Neural cell (in vitro differentiated cells): ENCODE measurements around the gene IPO9. TPM values are rescaled to one million over a fixed set of nuclear protein-coding genes. Genes with fewer than 3 reads are reported as not detected.

Source experiments
- H2AFZ ChIP-seq: fragments of 200-600, 300-800 bp; sonication (generic), shearing (Covaris generic); 2 replicates; pipeline ENCODE4 v1.6.0; 2014; ENCODE audit warnings: low read depth, mild to moderate bottlenecking, antibody characterized with exemption, low read length, moderate library complexity
- H3F3A ChIP-seq: fragments of 200-600 bp; shearing (Covaris generic); 2 replicates; pipeline ENCODE4 v1.6.1; 2016; ENCODE audit warnings: mild to moderate bottlenecking, moderate library complexity, mixed read lengths, antibody characterized with exemption, low read length; ENCODE audit not compliant: insufficient read depth, poor library complexity, severe bottlenecking
- H3K27ac ChIP-seq: fragments of 200-600, 300-800 bp; sonication (generic), shearing (Covaris generic); 2 replicates; pipeline ENCODE4 v1.5.1; 2014; ENCODE audit warnings: mild to moderate bottlenecking, low read length, moderate library complexity
- H3K27me3 ChIP-seq: fragments of 300-800, 200-600 bp; sonication (generic), shearing (Covaris generic); 2 replicates; pipeline ENCODE4 v1.6.0; 2014; ENCODE audit warnings: mild to moderate bottlenecking, low read depth, low read length, moderate library complexity; ENCODE audit not compliant: insufficient read depth
- H3K36me3 ChIP-seq: fragments of 300-800, 200-600 bp; sonication (generic), shearing (Covaris generic); 2 replicates; pipeline ENCODE4 v1.5.1; 2014; ENCODE audit warnings: mild to moderate bottlenecking, antibody characterized with exemption, low read length, moderate library complexity; ENCODE audit not compliant: insufficient read depth
- H3K4me2 ChIP-seq: fragments of 300-800, 200-600 bp; sonication (generic), shearing (Covaris generic); 2 replicates; pipeline ENCODE4 v1.6.0; 2014; ENCODE audit warnings: mild to moderate bottlenecking, low read length
- H3K4me3 ChIP-seq: fragments of 300-800, 200-600 bp; sonication (generic), shearing (Covaris generic); 2 replicates; pipeline ENCODE4 v1.5.1; 2014; ENCODE audit warnings: mild to moderate bottlenecking, low read length, moderate library complexity
- H3K79me2 ChIP-seq: fragments of 200-600 bp; shearing (Covaris generic); replicated peaks from 2 replicates; pipeline ENCODE4 v1.6.0; 2014; ENCODE audit warnings: mild to moderate bottlenecking, low read length, moderate library complexity; ENCODE audit not compliant: insufficient read depth
- H3K9ac ChIP-seq: fragments of 300-800, 200-600 bp; sonication (generic), shearing (Covaris generic); 2 replicates; pipeline ENCODE4 v1.6.1; 2016; ENCODE audit warnings: mild to moderate bottlenecking, low read length, mixed read lengths
- H3K9me2 ChIP-seq: fragments of 200-600 bp; shearing (Covaris generic); 2 replicates; pipeline ENCODE4 v1.6.1; 2016; ENCODE audit warnings: mild to moderate bottlenecking, low read length, mixed read lengths; ENCODE audit not compliant: insufficient read depth
- H3K9me3 ChIP-seq: fragments of 200-600, 300-800 bp; sonication (generic), shearing (Covaris generic); 2 replicates; pipeline ENCODE4 v1.6.1; 2016; ENCODE audit warnings: mild to moderate bottlenecking, mixed run types, low read length, moderate library complexity, mixed read lengths
- H4K20me1 ChIP-seq: fragments of 200-600 bp; shearing (Covaris generic); 2 replicates; pipeline ENCODE4 v1.6.1; 2016; ENCODE audit warnings: mild to moderate bottlenecking, mixed run types; ENCODE audit not compliant: insufficient read depth
- EP300 ChIP-seq: fragments of 450-650 bp; conservative IDR thresholded peaks from 2 replicates; pipeline ENCODE4 v1.6.1; 2014; ENCODE audit warnings: antibody characterized with exemption, mild to moderate bottlenecking, moderate library complexity; ENCODE audit not compliant: poor library complexity, severe bottlenecking
- EZH2 ChIP-seq: fragments of 200-600, 300-800 bp; shearing (Covaris generic), sonication (generic); IDR thresholded peaks from 2 replicates; pipeline ENCODE4 v1.6.1; 2014; ENCODE audit warnings: antibody characterized with exemption, low read length, borderline replicate concordance, mild to moderate bottlenecking; ENCODE audit not compliant: insufficient read depth, poor library complexity, severe bottlenecking
- MXI1 ChIP-seq: fragments of 450-650 bp; conservative IDR thresholded peaks from 2 replicates; pipeline ENCODE4 v1.6.1; 2014; ENCODE audit warnings: antibody characterized with exemption, mild to moderate bottlenecking; ENCODE audit not compliant: poor library complexity, severe bottlenecking
- POLR2AphosphoS5 ChIP-seq: IDR thresholded peaks from 2 replicates; pipeline ENCODE4 v1.6.1; 2012
- SMC3 ChIP-seq: fragments of 450-650 bp; conservative IDR thresholded peaks from 2 replicates; pipeline ENCODE4 v1.6.1; 2014; ENCODE audit warnings: antibody characterized with exemption, mild to moderate bottlenecking, moderate library complexity; ENCODE audit not compliant: poor library complexity
- TAF1 ChIP-seq: IDR thresholded peaks from 2 replicates; pipeline ENCODE4 v1.6.1; 2012; ENCODE audit warnings: low read depth
- polyA plus RNA-seq: library from polyadenylated mRNA; depleted of rRNA; stranded (reverse); fragments of >200 nt; gene quantifications from 2 replicates; pipeline ENCODE4 v1.2.3, GENCODE V29; 2014
- TF ChIP-seq, protein P1 (sequence below): fragments of 450-650 bp; IDR thresholded peaks from 2 replicates; pipeline ENCODE4 v1.5.1; 2014; ENCODE audit warnings: antibody characterized with exemption, mild to moderate bottlenecking, moderate library complexity; ENCODE audit not compliant: poor library complexity, severe bottlenecking

IPO9 gene
- polyA plus RNA-seq, 1 donor from 2014 or later: 45.0 TPM

GRCh38 chr1:201807958-201808632 lies 20.9 kb upstream of the IPO9 start:
- H3K27me3 ChIP-seq: no peaks in the 10 kb centered on the region
- no peak overlapping the region for H3K4me2 ChIP-seq
- no peaks in the 10 kb centered on the region for H3K9me2 ChIP-seq
- no peaks in the 10 kb centered on the region for H3K79me2 ChIP-seq
- H3K27ac ChIP-seq: no peak overlapping the region
- H2AFZ ChIP-seq: no peak overlapping the region
- H3K4me3 ChIP-seq: no peak overlapping the region
- H3F3A ChIP-seq: no peaks in the 10 kb centered on the region
- no peak for TF ChIP-seq MXI1
- TF ChIP-seq EZH2: no peak
- TF ChIP-seq, protein P1, sequence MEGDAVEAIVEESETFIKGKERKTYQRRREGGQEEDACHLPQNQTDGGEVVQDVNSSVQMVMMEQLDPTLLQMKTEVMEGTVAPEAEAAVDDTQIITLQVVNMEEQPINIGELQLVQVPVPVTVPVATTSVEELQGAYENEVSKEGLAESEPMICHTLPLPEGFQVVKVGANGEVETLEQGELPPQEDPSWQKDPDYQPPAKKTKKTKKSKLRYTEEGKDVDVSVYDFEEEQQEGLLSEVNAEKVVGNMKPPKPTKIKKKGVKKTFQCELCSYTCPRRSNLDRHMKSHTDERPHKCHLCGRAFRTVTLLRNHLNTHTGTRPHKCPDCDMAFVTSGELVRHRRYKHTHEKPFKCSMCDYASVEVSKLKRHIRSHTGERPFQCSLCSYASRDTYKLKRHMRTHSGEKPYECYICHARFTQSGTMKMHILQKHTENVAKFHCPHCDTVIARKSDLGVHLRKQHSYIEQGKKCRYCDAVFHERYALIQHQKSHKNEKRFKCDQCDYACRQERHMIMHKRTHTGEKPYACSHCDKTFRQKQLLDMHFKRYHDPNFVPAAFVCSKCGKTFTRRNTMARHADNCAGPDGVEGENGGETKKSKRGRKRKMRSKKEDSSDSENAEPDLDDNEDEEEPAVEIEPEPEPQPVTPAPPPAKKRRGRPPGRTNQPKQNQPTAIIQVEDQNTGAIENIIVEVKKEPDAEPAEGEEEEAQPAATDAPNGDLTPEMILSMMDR: no peak
- no peak for TF ChIP-seq POLR2AphosphoS5
- TF ChIP-seq SMC3: no peak
- no peak overlapping the region for H3K9ac ChIP-seq
- H3K9me3 ChIP-seq: no peaks in the 10 kb centered on the region
- H4K20me1 ChIP-seq: no peaks in the 10 kb centered on the region
- H3K36me3 ChIP-seq: peaks cover 37% of the 10 kb centered on the region

GRCh38 chr1:201808633-201808990 lies 20.3 kb upstream of the IPO9 start:
- H2AFZ ChIP-seq: no peak overlapping the region
- no peaks in the 10 kb centered on the region for H4K20me1 ChIP-seq
- no peaks in the 10 kb centered on the region for H3K79me2 ChIP-seq
- TF ChIP-seq MXI1 (no peak), SMC3 (no peak)
- TF ChIP-seq, protein P1: no peak
- no peak overlapping the region for H3K4me3 ChIP-seq
- H3K36me3 ChIP-seq: peaks cover 40% of the 10 kb centered on the region
- no peak overlapping the region for H3K9ac ChIP-seq
- H3K27me3 ChIP-seq: no peaks in the 10 kb centered on the region
- H3K4me2 ChIP-seq: no peak overlapping the region
- no peaks in the 10 kb centered on the region for H3K9me2 ChIP-seq
- no peak overlapping the region for H3K27ac ChIP-seq
- H3F3A ChIP-seq: no peaks in the 10 kb centered on the region
- no peaks in the 10 kb centered on the region for H3K9me3 ChIP-seq

DNA sequence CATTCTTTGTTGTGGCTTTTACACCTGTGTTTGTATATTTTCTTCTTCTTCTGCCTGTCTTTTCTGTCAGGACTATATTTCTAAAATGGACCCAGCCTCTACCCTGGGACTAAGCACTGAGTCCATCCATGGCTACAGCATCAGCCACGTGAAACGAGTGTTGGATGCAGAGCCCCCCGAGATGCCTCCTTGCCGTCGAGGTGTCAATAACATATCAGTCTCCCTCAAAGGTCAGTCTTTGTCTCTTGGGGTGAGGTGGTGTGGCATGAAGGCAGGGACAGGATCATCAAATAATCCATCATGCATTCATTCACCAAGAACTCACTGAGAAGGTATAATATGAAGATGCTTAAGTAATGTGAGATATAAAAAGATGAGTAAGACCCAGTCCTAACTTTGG lies 19.1 kb upstream of the IPO9 start:
- Histone ChIP-seq H3K27ac (no peak overlapping the region), H3F3A (no peaks in the 10 kb centered on the region), H3K9me3 (no peaks in the 10 kb centered on the region), H3K79me2 (no peaks in the 10 kb centered on the region), H2AFZ (no peak overlapping the region), H3K4me3 (no peak overlapping the region), H4K20me1 (no peaks in the 10 kb centered on the region), H3K27me3 (no peaks in the 10 kb centered on the region), H3K36me3 (peaks cover 37% of the 10 kb centered on the region), H3K9me2 (no peaks in the 10 kb centered on the region), H3K4me2 (no peak overlapping the region), H3K9ac (no peak overlapping the region)
- TF ChIP-seq EZH2 (no peak), EP300 (no peak), POLR2AphosphoS5 (no peak), TAF1 (no peak)
- TF ChIP-seq, protein P1: no peak
